ENCODE data around the gene TNS3.
"Not testable (repeated sequence)": the region's sequence is repeated elsewhere in the genome, so short reads cannot be mapped to it uniquely, and the experiment has no call there.

TNS3 gene

GRCh38 chr7:47559306-47560220 is 22.3 kb downstream of the TNS3 start:
- no peak for DNase-seq

- no peak for DNase-seq
Observed at GRCh38 chr7:47557694-47558670, 23.9 kb downstream of the TNS3 start.

GRCh38 chr7:47557317-47557693 is 24.6 kb downstream of the TNS3 start:
- DNase-seq: no peak

GRCh38 chr7:47556511-47557180 is 25.3 kb downstream of the TNS3 start:
- no peak for DNase-seq

DNA sequence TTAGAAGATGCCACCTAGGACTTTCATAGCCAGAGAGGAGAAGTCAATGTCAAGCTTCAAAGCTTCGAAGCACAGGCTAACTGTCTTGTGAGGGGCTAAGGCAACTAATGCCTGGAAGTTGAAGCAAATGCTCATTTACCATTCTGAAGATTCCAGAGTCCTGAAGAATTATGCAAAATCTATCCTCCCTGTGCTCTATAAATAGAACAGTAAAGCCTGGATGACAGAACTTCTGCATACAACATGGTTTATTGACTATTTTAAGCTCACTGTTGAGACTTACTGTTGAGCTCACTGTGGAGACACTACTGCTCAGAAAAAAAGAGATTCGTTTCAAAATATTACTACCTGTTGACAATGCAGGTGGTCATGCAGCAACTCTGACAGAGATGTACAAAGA is 28.6 kb downstream of the TNS3 start:
- no peak for DNase-seq

- DNase-seq: no peak
Observed at GRCh38 chr7:47552621-47553020, 29.3 kb downstream of the TNS3 start.

DNA sequence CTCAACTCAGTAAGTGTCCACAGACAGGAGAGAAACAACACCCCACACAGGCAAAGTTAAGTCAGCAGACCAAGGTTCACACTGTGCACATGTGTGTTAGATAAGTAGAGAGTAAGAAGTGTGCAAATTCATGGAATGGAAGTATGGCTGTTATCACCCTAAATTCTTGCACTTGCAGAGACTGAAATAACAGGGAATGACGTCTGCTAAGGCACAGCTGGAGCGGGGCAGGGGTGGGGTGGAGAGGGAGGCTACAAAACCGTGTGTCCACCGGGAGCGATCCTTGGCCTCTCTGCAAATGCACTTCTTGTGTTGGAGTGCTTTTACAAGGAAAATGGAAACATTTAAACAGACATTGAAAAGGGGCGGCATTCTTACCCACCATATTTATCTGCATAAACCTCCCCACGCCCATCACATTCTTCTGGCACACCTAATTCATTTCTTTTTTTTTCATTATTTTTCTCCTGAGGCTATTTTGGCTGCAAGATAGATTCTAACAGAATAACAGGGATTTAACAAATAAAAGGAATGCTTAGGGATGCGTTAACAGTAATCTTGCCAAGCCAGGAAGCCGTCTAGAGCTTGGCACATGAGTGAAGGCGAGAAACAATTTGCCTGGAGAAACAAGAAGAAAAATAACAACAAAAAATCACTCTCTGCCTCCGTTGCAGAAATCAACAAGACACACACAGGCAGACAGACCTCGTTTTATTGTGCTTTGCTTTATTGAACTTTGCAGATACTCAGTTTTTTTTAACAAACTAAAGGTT is 30.1 kb downstream of the TNS3 start:
- no peak for DNase-seq

GRCh38 chr7:47550788-47551470 is 31.0 kb downstream of the TNS3 start:
- no peak for DNase-seq

- no peak for DNase-seq
Observed at GRCh38 chr7:47549916-47550315, 32.0 kb downstream of the TNS3 start.

DNA sequence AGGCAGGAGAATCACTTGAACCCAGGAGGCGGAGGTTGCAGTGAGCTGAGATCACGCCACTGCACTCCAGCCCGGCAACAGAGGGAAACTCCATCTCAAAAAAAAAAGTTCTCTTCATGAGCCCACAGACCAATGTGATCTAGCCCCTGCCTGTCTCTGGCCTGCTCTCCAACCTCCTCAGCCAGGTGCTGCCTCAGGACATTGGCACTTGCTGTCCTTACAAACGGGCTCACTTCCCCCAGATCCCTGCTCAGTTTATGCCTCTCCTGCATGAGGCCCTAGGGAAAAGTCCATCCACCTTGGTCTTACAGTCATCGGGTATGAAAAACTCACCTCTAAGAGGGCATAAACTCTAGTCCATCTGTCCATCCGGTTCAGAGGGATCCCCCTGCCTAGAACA is 32.5 kb downstream of the TNS3 start:
- DNase-seq: no peak

- DNase-seq: no peak
Observed at GRCh38 chr7:47548546-47548945, 33.4 kb downstream of the TNS3 start.

DNA sequence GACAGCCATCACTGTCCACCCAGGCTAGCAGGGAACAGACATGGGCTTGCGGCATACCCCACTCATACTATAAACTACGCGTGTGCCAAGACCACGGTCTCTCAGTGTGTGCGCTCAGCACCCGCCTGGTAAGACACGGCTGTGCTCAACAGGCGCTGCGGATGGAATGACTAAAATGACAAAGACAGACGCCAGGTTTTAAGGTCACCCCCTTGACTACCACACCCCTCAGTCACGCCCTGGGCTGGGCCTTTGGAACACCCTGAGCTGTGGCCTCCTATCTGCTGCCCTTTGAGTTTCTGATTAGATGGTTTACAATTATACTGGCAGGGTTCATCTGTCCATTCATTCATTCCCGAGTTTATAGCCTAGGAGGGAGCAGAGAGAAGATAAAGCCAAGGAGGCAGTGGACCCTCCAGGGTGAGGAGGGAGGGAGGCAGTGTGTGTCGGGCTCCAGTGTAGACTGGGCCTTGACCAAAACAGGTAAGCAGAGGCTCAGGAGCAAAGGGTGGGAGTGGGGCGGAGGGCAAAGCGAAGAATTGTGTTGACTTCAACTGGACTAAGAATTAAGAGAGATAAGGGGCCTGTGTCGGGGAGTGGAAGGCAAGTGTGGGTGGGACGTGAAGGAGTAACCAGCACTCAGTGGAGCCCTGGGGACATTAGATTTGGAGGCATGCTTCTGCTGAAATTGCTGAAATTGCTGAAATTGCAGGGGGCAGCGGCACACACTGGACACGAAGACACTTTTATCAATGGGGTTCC is 35.0 kb downstream of the TNS3 start:
- no peak for DNase-seq

DNA sequence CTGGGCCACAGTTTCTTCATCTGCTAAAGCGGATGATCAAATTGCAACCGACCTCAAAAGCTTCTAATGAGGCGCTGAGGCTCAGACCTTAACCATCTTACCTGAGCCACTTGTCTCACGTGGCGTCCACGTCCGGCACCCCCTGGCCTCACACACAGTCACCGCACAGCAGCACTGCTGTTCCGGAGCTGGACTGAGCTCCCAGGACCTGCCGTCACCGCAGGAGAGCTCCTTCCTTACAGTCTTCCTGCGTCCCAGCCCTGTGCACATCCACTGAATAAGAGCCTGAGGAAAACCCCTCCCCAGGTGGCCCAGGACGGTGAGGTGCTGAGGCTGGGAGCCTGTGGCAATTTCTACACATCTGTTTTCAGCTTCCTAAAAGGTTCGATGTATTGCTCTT is 35.7 kb downstream of the TNS3 start:
- DNase-seq: no peak

DNA sequence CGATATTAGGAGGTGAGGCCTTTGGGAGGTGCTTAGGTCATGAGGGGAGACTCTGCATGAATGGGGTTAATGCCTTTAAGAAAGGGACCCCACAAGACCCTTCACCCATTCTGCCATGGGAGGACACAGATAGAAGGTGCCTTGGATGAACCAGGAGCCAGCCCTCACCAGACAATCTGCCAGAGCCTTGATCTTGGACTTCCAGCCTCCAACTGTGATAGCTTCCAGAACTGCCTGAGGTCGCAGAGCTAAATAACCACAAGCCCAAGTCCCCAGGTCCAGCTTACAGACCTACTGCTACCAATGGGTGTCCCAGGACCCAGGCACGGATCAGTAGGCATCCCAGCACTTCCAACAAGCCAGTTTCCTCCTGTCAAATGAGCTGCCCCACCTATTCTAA is 37.5 kb downstream of the TNS3 start:
- no peak for DNase-seq

GRCh38 chr7:47543714-47544113 is 38.2 kb downstream of the TNS3 start:
- no peak for DNase-seq

- DNase-seq: no peak
Observed at GRCh38 chr7:47543056-47543455, 38.9 kb downstream of the TNS3 start.

DNA sequence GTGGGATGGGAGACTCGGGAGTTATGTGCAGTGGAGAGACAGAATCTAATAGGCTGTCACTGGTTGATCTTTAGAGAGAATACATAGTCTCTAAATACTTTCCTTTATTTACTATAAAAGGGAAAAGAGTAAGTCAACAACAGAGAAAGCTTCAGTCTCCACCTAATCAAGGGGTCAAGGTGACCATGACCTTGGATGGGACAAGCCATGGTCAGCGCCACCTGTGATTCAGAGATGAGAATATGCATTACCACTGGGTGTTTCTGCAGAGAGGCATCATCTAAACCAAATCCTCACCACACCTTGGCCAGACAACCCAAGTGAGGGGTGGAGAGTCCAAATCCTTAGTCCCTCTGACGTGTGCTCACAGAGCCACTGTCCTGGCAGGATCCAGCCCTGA is 39.9 kb downstream of the TNS3 start:
- DNase-seq: no peak

DNA sequence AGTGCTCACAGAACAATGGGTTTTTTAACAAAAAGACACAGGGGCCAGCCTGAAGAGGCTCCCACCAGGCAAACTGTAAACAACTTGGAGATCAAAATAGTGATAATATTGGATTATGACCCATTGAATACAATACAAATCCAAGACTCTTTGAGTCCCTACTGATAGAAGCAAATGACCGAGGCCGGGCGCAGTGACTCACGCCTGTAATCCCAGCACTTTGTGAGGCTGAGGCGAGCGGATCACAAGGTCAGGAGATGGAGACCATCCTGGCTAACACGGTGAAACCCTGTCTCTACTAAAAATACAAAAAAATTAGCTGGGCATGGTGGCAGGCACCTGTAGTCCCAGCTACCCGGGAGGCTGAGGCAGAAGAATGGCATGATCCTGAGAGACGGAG is 40.4 kb downstream of the TNS3 start:
- not testable (repeated sequence) for DNase-seq

DNA sequence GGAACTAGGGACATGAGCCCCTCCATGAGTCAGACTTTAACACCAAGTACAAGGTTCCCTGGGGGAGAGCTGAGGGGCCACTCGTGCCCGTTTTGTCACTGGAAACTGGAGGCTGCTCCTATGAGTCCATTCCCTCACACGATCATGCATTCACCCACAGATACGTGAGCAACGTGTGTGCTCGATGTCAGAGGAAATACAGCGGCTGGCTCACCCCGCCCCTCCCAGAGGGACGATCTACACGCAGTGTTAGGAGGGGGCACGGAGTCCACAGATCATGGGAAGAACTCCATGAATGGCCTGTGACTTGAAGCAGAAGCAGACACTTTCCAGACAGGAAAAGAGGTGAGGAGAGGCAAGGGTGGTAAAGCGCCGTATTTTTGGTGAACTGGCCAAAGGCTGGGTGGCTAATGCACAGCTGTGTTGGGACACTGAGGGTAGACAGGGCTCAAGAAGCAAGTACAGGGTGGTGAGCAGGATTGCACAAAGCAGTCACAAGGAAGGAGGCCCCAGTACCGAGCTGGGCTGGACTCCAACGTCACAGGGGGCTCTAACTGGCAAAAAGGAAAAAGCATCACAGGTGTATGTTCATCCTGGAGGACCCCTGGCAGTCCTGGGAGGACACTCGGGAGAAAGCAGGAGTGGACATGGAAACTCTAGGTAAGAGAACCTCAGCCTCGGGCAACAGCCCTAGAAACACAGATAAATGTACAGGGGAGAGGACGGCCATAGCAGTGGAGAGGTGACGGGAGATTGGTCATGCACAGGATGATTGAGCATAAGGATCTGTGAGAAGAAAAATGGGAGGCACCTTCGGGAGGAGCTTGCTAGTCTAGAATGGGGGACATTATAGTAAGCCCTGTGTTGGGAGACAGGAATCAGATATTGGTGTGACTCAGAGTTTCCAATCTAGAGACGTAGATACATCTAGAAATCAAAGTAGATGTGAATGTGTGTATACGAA is 41.2 kb downstream of the TNS3 start:
- DNase-seq: no peak

GRCh38 chr7:47540053-47540386 is 41.9 kb downstream of the TNS3 start:
- no peak for DNase-seq
